GM20431 (cell line): Measurements from ENCODE around the gene LGI4.

ENCODE experiments used
- in situ Hi-C: fragments of 300-500 bp; cut with MseI, MboI; formaldehyde crosslinking; loops from one replicate; pipeline ENCODE4 v1.15.0; 2020; ENCODE audit warnings: low sequenced_read_pairs; ENCODE audit not compliant: unreplicated experiment

LGI4 gene

GRCh38 chr19:35125749-35126623 lies 8.9 kb downstream of the LGI4 start:
- in situ Hi-C loops, result no loop called here

GRCh38 chr19:35125270-35125717 lies 9.6 kb downstream of the LGI4 start:
- in situ Hi-C loops, result no loop called here

DNA sequence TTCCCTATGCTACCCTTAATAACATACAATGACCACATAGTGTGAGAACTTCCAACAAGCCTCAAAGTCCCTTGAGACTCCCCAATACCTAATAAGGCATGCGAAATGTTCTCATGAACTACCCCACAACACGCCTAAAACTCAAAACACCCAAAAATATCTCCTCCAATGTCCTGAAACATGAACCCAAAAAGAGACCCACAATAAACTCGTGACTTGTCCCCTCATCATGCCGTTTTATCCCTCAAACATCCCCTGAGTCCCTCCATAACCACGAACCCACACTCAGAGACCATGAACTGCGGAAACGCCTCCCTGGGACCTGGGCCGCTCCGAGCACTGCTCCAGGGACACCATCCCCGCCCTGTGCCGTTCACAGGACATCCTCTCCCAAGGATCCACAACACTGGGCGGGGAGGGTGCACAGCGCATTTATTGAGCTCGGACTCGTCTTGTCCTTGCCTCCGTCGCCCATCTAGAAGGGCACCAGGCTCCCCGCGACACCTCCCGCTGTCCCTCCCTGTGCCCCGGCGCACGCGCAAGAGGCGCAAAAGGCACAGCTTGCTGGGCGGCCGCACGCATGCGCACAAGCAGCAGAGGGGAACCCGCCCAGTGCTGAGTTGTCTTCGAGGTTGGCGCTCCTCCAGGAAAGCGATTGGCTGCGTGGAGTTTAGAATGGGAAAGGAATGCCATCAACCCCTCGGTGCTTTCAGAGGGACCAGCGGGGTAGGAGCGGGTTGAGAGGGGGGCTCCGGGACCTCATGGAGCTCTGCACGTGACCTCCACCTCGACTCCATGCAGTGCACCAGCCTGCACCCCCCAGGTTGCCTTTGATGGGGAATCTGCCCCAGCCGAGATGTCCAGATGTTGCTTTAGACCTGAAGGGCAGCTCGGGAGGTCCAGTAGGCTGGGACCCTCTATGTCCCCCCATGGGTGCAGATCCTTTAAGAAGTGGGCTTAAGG lies 10.5 kb downstream of the LGI4 start:
- in situ Hi-C loops, result no loop called here

- in situ Hi-C loops, result no loop called here
These were observed 11.3 kb downstream of the LGI4 start for GRCh38 chr19:35123573-35123972.

- in situ Hi-C loops, result no loop called here
These were observed 11.9 kb downstream of the LGI4 start for GRCh38 chr19:35122687-35123551.

DNA sequence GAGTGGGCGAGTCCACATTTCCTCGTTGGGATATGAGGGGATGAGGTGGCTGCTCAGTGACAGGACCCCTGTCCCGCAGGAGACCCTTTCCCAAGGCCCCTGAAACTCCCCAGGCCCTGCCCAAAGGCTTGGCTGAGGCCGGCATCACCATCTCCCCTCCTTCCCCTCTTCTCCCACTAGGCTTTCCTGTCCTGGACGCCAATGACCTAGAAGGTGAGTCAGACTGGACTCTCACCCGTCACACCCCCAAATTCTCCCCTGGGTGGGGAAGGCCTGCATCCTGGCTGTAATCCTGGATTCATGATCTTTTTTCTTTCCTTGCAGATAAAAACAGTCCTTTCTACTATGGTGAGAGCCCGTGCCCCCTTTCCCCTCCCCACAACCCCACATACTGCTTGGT lies 14.0 kb downstream of the LGI4 start:
- in situ Hi-C loops, result no loop called here

- in situ Hi-C loops, result no loop called here
These were observed 14.4 kb downstream of the LGI4 start for GRCh38 chr19:35120492-35120891.

GRCh38 chr19:35119578-35120155 lies 15.2 kb downstream of the LGI4 start:
- in situ Hi-C loops, result no loop called here

GRCh38 chr19:35119091-35119490 lies 15.8 kb downstream of the LGI4 start:
- in situ Hi-C loops, result no loop called here

GRCh38 chr19:35118268-35119020 lies 16.4 kb downstream of the LGI4 start:
- in situ Hi-C loops, result no loop called here

DNA sequence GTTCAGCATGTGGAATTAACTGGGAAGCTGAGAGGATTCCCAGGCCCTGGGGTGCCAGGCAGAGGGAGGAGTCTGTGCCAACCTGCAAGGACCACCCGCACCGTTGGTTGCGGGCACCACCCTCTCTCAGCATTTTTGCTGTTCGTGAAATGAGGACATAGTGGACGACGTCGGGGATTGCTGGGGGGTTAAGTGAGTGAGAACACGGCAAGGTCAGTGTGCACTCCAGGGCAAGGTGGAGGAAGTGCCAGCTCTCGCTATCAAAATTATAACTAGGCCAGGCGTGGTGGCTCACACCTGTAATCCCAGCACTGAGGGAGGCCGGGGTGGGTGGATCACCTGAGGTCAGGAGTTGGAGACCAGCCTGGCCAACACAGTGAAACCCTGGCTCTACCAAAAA lies 17.1 kb downstream of the LGI4 start:
- in situ Hi-C loops, result no loop called here

- in situ Hi-C loops, result no loop called here
These were observed 17.7 kb downstream of the LGI4 start for GRCh38 chr19:35117116-35117515.

- in situ Hi-C loops, result no loop called here
These were observed 18.6 kb downstream of the LGI4 start for GRCh38 chr19:35116072-35116801.

DNA sequence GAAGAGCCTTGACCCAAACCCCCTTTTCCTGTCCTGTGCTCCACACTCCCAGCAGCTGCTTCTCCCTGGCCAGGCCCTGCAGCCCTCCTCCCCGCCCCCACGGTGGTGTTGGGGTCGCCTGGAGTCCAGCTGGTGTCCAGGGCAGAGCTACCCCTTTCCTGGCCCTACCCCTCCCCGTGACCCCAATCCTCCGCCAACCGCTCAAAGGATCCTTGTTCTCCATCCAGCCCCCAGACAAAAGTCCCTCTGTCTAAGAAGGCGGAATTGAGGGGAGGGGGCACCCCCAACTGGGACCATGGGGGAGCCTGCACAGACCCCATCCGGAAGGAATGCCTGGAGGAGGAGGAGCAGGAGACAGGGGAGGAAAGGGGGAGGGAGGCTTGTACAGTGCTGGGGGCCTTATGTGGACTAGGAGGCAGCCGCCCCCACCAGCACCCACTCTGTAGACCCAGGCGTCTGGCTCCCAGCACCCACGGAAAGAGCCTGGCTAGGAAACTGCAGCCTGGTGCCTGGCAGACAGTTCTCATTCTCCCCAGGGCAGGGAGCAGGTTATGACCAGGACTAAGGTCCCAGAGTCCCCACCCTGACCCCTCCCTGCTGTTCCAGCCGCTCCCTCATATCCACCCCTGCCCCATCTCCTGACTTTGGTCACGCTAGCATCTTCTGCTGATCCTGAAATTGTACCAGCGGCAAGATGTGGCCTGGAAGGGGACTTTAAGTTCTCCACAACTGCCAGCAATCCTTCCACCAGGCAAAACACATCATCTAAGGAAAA lies 19.5 kb downstream of the LGI4 start, which contains the start of gene FXYD3:
Gene FXYD3, plus strand, starts transcription at position 647 of the 775 bp plus-strand sequence. CDS start 3,554 bp downstream, outside the sequence.
- in situ Hi-C loops, result no loop called here

DNA sequence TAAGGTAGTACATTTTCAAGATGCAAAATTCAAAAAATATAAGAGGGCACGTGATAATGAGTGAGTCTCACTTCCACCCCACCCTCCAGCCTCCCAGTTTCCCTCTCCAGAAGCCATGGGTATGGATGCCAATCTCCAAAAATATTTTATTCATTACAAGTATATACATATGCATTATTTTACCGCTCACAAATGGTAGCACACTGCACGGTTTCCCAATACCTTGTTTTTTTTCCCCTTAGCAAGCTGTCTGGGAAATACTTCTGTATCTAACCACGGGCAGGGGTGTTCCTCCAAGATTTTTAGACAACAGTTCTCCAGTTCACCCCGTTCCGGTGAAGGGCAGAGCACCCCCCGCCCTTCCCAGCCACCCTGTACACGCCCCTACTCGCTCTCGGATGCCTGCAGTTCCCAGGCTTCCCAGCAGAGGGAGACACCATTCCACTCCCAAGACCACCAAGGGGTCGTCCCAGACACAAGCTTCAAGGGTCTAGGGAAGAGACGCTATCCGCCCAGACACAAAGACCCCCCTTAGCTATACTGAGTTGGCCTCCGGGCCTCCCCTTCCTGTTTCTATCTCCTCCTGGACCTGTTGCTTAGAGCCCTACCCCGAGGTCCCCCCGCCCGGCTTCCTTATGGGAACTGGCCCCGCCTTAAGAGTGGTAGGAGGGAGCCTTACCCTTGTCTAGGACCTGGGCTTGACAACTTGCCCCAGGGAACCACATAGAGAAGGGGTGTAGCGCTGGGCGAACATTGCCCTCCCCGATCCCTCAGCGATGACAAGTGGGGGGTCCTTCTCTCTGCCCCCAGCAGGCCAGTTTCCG lies 20.3 kb downstream of the LGI4 start:
- in situ Hi-C loops, result no loop called here

DNA sequence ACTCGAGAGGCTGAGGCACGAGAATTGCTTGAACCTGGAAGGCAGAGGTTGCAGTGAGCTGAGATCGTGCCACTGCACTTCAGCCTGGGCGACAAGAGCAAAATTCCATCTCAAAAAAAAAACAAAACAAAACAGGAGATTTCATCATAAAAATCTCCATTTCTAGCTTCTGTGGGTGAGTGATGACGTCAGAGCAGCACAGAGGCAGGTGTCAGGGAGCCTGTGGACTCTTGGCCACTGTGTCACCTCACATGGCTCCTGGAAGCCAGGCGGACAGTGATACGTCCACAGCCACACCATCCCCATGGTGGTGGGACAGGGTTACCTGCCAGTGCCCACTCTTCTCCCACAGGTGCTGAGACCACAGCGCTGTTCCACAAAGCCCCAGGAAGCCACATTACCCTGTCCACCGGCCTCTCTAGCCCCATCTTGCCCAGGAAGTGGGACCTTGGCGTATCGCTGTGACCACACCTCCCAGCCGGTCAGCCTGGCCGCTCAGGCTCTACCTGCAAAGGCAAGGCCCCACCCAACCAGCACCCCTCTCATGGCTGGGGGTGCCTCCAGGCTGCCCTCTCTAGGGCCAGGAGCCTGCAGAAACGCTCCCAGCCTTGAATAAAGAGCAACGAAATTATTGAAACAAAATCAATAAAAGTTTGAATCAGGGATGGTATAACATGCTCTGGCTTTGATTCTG lies 21.7 kb downstream of the LGI4 start:
- in situ Hi-C loops, result no loop called here
